ENCODE data around the gene SNCA. TPM values are rescaled to one million over a fixed set of nuclear protein-coding genes. Genes with fewer than 3 reads are reported as not detected.

SNCA gene
- total RNA-seq, 4 donors from 2014 or later: 1.2 to 9.1 (median 2.6) TPM

GRCh38 chr4:89712827-89713226, 124.1 kb downstream of the SNCA start:
- Histone ChIP-seq H3K4me3 (no peak overlapping the region), H3K36me3 (no peaks in the 10 kb centered on the region), H3K9me3 (no peaks in the 10 kb centered on the region), H3K4me1 (no peaks in the 10 kb centered on the region), H3K27me3 (no peaks in the 10 kb centered on the region), H3K27ac (no peak overlapping the region)
- TF ChIP-seq POLR2A (IDR thresholded peaks at IDR 0.05) (no peak), CTCF (IDR thresholded peaks at IDR 0.05) (no peak)
- no peak for DNase-seq

DNA sequence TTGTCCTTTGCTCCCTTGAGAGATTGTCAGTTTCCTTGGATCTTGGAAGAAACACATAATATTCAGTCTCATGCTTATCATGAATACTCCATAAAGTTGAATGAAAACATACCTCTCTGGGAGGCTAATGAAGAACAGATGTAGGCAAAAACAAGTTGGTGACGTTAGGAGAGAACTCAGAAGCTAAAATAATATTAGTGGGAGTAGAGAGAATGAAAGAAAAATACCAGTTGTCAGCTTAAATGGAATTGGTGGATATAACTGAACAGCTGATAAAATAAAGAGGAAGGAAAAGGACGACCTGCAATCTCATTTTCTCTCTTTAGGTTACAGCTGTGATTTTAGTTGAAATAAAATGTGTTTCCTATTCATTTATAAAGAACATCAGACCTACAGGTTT, 124.8 kb downstream of the SNCA start:
- H3K27ac ChIP-seq: no peak overlapping the region
- H3K4me3 ChIP-seq: no peak overlapping the region
- no peaks in the 10 kb centered on the region for H3K36me3 ChIP-seq
- TF ChIP-seq CTCF (IDR thresholded peaks at IDR 0.05) (no peak), POLR2A (IDR thresholded peaks at IDR 0.05) (no peak)
- H3K27me3 ChIP-seq: no peaks in the 10 kb centered on the region
- H3K9me3 ChIP-seq: no peaks in the 10 kb centered on the region
- no peaks in the 10 kb centered on the region for H3K4me1 ChIP-seq
- no peak for DNase-seq

DNA sequence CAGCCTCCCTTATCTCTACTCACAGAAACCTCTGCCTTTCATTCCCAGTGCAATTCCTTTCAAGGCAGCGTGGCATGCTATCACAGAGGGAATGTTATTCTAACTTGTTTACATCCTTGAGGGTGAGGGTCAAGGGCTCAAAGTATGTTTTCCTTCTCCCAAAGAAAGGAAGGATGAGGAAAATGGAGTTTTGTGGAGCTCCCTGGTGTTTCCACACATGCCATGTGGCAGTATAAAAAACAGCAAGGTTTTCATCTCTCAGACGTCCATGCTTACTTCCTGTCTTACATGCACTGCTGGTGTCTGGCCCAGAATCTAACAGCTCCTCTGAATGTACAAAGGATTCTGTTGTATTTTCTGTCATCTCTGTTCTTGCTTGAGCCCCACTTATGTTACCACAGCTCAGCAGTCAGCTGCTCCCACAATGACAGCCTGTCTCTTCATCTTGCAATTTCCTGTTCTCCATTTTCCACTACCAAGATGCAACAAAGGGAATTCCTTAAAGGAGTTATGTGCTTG, 128.0 kb downstream of the SNCA start:
- Histone ChIP-seq H3K27me3 (no peaks in the 10 kb centered on the region), H3K27ac (no peak overlapping the region), H3K36me3 (no peaks in the 10 kb centered on the region), H3K4me1 (no peaks in the 10 kb centered on the region), H3K4me3 (no peak overlapping the region), H3K9me3 (no peaks in the 10 kb centered on the region)
- TF ChIP-seq CTCF (IDR thresholded peaks at IDR 0.05): no peak
- no peak for TF ChIP-seq POLR2A (IDR thresholded peaks at IDR 0.05)
- DNase-seq: no peak

DNA sequence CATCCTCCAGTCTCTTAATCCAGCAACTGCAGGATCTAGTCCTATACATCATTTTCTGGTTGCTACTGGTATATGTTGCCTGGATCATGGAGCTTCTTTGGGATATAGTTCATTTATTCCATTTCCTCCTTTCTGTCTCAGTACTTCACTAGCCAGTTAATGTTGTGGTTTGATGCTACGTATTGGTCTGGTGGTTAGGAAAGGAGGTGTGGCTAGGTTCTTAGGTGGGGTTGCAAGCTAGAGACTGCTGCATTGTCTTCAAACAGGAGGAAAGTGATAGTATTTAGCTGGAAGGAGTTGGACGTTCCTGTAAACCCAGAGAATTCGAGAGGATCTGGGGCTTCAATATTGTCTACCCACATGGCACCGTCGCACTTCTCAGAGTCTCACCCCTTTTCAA, 129.5 kb downstream of the SNCA start:
- TF ChIP-seq CTCF (IDR thresholded peaks at IDR 0.05): no peak
- no peak for TF ChIP-seq POLR2A (IDR thresholded peaks at IDR 0.05)
- no peaks in the 10 kb centered on the region for H3K4me1 ChIP-seq
- no peaks in the 10 kb centered on the region for H3K9me3 ChIP-seq
- DNase-seq: no peak
- no peaks in the 10 kb centered on the region for H3K36me3 ChIP-seq
- H3K27me3 ChIP-seq: no peaks in the 10 kb centered on the region
- H3K27ac ChIP-seq: no peak overlapping the region
- H3K4me3 ChIP-seq: no peak overlapping the region

DNA sequence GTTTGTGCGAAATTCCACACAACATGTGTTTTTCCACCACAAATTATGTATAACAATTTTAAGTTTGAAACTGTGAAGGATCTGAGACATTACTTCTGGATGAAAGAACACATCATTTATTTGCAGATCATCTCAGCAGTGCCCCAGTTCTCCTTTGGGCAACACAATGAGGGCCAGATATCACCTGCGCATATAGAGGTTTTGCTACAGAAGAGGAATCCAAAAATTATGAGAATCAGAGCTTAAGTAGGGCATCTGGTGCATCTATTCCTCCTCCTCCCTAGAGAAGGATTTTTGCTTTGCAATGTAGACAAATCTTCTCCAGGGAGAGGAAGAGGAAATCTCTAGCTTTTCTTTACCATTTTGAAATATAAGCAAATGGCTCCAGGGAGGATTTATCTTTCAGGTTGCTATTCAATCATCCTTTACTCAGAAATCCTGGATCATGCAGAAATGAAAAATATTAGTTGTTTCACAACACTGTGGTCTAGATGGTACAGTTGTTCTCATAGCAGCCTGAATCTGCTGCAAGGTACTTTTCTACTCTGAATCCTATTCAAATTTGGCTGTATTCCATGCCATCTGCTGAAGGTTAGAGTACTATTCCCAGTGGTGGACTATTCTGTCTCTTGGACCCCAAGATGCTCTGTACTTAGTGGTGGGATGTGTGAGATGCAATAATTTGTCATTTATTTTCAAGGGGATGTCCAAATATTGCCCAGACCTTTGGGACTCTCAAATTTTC, 132.1 kb downstream of the SNCA start:
- H3K4me3 ChIP-seq: no peak overlapping the region
- no peak for TF ChIP-seq CTCF (IDR thresholded peaks at IDR 0.05)
- no peak for TF ChIP-seq POLR2A (IDR thresholded peaks at IDR 0.05)
- H3K36me3 ChIP-seq: no peaks in the 10 kb centered on the region
- no peaks in the 10 kb centered on the region for H3K9me3 ChIP-seq
- no peak for DNase-seq
- H3K27ac ChIP-seq: no peak overlapping the region
- H3K27me3 ChIP-seq: no peaks in the 10 kb centered on the region
- H3K4me1 ChIP-seq: no peaks in the 10 kb centered on the region
